Neuron (in vitro differentiated cells): Measurements from ENCODE around the gene EML4.

Experiments used
- H2AFZ ChIP-seq: one replicate; pipeline ENCODE4 v1.6.1; 2013; ENCODE audit warnings: low read depth, mild to moderate bottlenecking, inconsistent platforms, low read length, moderate library complexity
- H3K27me3 ChIP-seq: one replicate; pipeline ENCODE4 v1.6.1; 2013; ENCODE audit warnings: low read length; ENCODE audit not compliant: insufficient read depth
- H3K36me3 ChIP-seq: one replicate; pipeline ENCODE4 v1.6.1; 2013; ENCODE audit warnings: low read length; ENCODE audit not compliant: insufficient read depth
- H3K4me1 ChIP-seq: one replicate; pipeline ENCODE4 v1.6.1; 2013; ENCODE audit warnings: low read length; ENCODE audit not compliant: insufficient read depth
- H3K4me3 ChIP-seq: 2 replicates; pipeline ENCODE4 v1.5.1; 2013; ENCODE audit warnings: mild to moderate bottlenecking, low read length, moderate library complexity
- H3K9me3 ChIP-seq: one replicate; pipeline ENCODE4 v1.6.1; 2013; ENCODE audit warnings: low read length

The EML4 gene

DNA sequence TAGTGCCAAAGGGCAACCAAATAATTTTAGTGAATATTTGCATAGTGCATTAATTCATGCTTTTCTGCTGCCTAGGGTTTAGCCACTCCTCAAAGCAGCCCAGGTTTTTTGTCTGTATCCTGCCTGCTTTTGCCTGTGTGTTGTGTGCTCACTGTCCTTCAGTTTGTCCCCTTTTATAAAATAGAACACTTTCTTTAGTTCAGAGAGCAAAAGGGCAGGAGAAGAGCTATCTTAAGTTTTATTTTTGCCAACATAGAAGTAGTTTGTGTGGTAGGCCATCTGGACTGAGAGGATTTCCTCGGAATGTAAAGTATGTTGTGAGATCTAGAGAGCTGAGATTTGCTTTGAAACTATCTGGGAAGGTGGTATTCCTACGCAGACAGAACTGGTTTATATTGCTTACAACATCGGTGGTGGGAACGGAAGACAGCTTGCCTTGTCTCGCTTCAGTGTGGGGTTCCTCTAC is 64.9 kb downstream of the EML4 start:
- H3K4me3 ChIP-seq = no peak overlapping the region
- peaks cover 9% of the 10 kb centered on the region for H3K4me1 ChIP-seq
- H2AFZ ChIP-seq = no peak overlapping the region
- H3K9me3 ChIP-seq = no peaks in the 10 kb centered on the region
- no peaks in the 10 kb centered on the region for H3K27me3 ChIP-seq
- H3K36me3 ChIP-seq = no peaks in the 10 kb centered on the region

DNA sequence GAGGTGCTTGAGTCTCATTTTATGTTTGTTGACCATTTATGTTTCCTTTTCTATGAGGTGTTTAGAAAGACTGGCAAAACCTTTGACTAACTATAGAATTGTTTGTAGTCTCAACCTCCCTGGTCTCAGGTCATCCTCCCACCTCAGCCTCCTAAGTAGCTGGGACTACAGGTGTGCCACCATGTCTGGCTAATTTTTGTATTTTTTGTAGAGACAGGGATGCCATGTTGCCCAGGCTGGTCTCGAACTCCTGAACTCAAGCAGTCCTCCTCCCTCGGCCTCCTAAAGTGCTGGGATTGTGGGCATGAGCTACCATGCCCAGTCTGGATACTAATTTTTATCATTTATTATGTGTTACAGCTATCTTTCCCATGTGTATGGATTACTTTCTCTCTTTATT is 67.8 kb downstream of the EML4 start:
- Histone ChIP-seq H3K9me3 (no peaks in the 10 kb centered on the region), H3K4me3 (no peak overlapping the region), H3K27me3 (no peaks in the 10 kb centered on the region), H3K36me3 (no peaks in the 10 kb centered on the region), H3K4me1 (peaks cover 9% of the 10 kb centered on the region), H2AFZ (no peak overlapping the region)

DNA sequence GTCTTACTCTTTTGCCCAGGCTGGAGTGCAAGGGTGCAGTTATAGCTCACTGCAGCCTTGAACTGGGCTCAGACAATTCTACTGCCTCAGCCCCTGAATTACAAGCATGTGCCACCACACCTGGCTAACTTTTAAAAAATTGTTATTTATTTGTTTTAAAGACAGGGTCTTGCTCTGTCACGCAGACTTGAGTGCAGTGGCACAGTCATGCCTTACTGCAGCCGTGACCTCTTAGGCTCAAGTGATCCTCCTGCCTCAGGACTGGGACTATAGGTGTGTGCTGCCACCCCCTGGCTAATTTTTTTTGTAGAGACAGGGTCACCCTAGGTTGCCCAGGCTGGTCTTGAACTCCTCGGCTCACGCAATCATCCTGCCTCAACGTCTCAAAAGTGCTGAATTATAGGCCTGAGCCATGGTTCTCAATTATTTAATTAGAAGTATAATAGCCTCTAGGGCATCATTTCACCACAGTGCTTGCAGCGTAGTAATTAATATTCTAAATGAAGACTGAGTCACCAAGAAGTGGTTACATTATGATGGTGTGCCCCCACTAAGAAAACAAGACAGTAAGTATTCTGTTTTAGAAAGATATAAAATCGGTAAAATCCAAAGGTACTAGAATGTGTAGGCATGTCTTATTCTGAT is 69.6 kb downstream of the EML4 start:
- no peak overlapping the region for H3K4me3 ChIP-seq
- no peak overlapping the region for H2AFZ ChIP-seq
- no peaks in the 10 kb centered on the region for H3K9me3 ChIP-seq
- no peaks in the 10 kb centered on the region for H3K27me3 ChIP-seq
- H3K4me1 ChIP-seq = peaks cover 5% of the 10 kb centered on the region
- H3K36me3 ChIP-seq = no peaks in the 10 kb centered on the region

DNA sequence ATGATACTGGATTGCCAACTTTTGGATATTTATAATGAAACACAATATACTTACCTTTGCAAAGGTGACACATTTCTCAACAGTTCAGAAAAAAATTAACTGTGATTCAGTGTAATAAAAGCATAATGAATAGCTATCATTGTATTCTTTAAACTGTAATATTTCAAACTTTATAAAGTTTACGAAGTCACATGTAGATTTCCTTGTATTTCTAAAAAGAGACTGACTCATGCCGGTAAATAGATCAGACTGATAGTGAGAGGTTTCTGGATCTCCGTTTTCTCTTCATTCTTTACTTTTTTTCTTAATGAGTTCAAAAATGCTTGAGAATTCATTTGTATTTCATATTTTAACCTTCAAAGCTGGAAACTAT is 70.1 kb downstream of the EML4 start:
- Histone ChIP-seq H3K4me1 (peaks cover under 1% of the 10 kb centered on the region), H3K36me3 (no peaks in the 10 kb centered on the region), H3K27me3 (no peaks in the 10 kb centered on the region), H2AFZ (no peak overlapping the region), H3K4me3 (no peak overlapping the region), H3K9me3 (no peaks in the 10 kb centered on the region)

DNA sequence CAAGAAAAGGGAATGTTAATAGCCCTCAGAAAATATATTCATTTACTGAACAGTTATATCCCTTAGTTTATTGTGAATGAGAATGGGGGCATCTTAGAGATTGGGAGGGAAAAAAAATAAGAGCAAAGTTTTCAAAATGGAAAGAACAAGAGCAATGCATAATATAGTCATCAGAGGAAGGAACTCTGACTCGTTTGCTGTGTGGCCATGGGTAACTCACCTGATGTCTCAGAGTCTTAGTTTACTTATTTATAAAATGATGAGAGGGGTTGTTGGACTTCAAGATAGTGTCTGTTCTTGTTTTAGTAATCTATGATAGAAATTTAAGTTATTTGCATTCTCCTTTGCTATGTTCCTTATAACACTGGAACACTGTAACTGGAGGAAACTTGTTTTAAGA is 70.7 kb downstream of the EML4 start:
- Histone ChIP-seq H2AFZ (no peak overlapping the region), H3K4me3 (no peak overlapping the region)

DNA sequence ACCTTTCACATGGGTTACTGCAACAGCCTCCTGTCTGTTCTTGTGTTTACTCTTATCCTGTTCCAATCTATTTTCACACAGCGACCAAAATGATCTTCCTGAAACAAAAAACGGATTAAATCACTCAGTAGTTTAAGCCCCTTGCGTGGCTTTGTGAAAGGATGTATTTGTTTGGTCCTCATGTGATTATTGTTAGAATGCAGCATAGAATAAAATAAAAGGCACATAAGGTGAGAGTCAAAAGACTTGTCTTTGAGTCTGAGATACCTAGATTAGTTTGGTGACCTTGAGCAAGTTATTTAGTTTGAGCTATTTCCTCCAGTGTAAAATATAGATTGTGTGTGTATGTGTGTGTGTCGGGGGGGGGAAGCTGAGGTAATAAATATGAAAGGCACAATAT is 72.4 kb downstream of the EML4 start:
- peaks cover 7% of the 10 kb centered on the region for H3K36me3 ChIP-seq
- no peaks in the 10 kb centered on the region for H3K4me1 ChIP-seq
- no peaks in the 10 kb centered on the region for H3K27me3 ChIP-seq
- H3K9me3 ChIP-seq = no peaks in the 10 kb centered on the region
- no peak overlapping the region for H2AFZ ChIP-seq
- H3K4me3 ChIP-seq = no peak overlapping the region

More for the DNA sequence above, 70.7 kb downstream of the EML4 start:
- Histone ChIP-seq H3K27me3 (no peaks in the 10 kb centered on the region), H3K4me1 (no peaks in the 10 kb centered on the region), H3K9me3 (no peaks in the 10 kb centered on the region), H3K36me3 (no peaks in the 10 kb centered on the region)

DNA sequence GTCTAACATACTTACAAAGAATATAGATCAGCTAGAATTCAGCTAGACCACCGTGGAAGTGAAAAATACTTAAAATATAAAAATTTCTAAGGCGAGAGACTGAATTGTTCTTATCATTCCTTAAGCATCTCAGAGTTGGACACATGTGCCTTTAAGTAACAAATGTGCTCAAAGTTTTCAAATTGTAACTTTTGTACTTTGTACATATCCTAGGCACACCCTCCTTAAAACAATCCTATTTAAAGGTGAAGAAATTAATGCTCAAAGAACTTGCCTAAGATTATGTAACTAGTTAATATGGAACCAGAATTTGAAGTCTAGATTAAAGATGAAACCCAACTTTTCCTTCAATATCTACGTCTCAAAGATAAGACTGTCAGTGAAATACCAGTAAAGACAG is 74.1 kb downstream of the EML4 start:
- Histone ChIP-seq H3K36me3 (peaks cover 9% of the 10 kb centered on the region), H3K9me3 (no peaks in the 10 kb centered on the region), H2AFZ (no peak overlapping the region), H3K27me3 (no peaks in the 10 kb centered on the region), H3K4me3 (no peak overlapping the region), H3K4me1 (no peaks in the 10 kb centered on the region)

DNA sequence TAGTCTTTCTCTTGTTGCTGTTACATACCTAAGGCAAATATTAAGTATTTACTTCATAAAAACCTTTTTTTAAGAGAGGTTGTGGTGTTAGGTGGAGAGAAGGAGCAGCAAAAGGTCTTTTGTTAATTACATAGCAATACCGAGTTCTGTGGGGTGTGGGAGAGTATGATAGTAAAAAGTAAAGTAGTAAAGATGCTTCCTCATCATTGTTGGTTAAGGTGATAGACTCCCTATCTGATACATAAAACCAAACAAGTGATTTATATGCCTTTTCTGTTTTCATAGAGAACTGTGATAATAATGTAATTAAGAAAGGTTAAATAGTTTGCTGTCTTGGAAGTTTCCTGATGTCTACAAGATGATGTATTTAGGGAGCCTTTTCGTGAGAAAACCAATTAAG is 75.4 kb downstream of the EML4 start:
- Histone ChIP-seq H3K36me3 (peaks cover 12% of the 10 kb centered on the region), H3K4me3 (no peak overlapping the region), H3K9me3 (no peaks in the 10 kb centered on the region), H3K27me3 (no peaks in the 10 kb centered on the region), H3K4me1 (no peaks in the 10 kb centered on the region), H2AFZ (no peak overlapping the region)

DNA sequence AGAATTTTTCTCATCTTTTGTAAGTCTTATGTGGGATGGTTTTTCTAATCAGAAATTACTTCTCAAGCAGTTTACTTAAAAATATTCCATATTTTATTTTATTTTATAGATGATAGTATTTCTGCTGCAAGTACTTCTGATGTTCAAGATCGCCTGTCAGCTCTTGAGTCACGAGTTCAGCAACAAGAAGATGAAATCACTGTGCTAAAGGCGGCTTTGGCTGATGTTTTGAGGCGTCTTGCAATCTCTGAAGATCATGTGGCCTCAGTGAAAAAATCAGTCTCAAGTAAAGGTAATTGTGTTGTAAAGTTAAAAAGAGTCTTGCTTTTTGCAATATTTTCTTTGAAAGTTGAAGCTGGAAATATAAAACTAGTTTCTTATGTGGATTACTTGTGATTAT is 76.2 kb downstream of the EML4 start:
- Histone ChIP-seq H3K4me3 (no peak overlapping the region), H3K9me3 (no peaks in the 10 kb centered on the region), H3K27me3 (no peaks in the 10 kb centered on the region), H3K4me1 (no peaks in the 10 kb centered on the region), H3K36me3 (peaks cover 12% of the 10 kb centered on the region), H2AFZ (no peak overlapping the region)

DNA sequence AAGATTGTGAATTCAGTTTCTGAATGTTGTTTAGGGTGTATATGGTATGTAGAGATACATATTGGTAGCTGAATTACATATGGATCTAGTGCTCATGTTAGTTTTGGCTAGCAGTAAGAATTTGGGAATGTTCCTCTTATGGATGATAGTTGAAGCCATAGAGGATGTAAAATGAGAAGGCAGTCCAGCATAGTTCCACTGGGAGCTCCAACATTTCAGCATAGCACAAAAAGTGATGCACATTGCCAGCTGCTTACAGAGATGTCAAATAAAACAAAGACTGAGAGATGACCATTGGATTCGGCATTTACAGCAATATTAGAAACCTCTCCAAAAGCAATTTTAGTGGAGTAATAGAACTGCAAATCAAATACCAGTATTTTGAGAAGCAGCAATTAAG is 77.4 kb downstream of the EML4 start:
- Histone ChIP-seq H3K27me3 (no peaks in the 10 kb centered on the region), H3K36me3 (peaks cover 12% of the 10 kb centered on the region), H3K4me1 (peaks cover 1% of the 10 kb centered on the region), H3K9me3 (no peaks in the 10 kb centered on the region), H3K4me3 (no peak overlapping the region), H2AFZ (no peak overlapping the region)

DNA sequence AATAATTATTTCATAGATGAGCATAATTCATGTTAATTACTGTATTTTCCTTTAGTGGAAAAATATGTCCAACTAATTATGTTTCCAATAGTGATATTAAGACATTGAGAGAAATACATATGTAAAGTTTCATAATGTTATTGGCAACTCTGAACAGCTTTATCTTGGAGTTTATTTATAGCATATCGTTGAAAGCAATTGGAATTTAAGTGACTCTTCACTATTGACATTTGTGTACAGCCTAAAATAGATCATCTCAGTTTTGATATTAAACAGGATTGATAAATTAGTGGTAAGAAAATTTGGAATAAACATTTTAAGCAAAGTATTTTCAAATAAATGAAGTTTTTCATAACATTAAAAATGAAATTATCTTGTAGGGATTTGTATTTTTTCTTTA is 79.7 kb downstream of the EML4 start:
- Histone ChIP-seq H2AFZ (no peak overlapping the region), H3K4me1 (peaks cover 15% of the 10 kb centered on the region), H3K27me3 (no peaks in the 10 kb centered on the region), H3K9me3 (no peaks in the 10 kb centered on the region), H3K4me3 (no peak overlapping the region), H3K36me3 (peaks cover 12% of the 10 kb centered on the region)

DNA sequence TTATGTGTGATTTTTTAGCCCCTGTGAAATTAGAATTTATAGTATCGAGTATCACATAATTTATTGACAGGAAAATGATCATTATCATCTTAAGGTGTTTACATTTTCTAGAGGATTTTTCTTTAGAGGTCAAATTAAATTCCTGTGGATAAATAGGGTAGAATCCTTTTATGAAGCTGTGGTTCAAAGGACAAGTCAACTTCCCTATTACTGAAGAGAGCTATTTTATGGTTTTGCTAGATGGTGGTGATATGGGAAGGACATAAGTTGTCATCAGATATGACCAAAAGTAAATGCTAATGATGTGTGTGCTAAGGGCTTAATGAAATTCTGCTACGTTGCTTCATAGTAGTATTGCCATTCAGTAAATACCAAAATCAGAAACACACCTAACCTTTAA is 80.1 kb downstream of the EML4 start:
- Histone ChIP-seq H3K9me3 (no peaks in the 10 kb centered on the region), H3K4me3 (no peak overlapping the region), H3K27me3 (no peaks in the 10 kb centered on the region), H3K36me3 (peaks cover 12% of the 10 kb centered on the region), H3K4me1 (peaks cover 15% of the 10 kb centered on the region), H2AFZ (no peak overlapping the region)

DNA sequence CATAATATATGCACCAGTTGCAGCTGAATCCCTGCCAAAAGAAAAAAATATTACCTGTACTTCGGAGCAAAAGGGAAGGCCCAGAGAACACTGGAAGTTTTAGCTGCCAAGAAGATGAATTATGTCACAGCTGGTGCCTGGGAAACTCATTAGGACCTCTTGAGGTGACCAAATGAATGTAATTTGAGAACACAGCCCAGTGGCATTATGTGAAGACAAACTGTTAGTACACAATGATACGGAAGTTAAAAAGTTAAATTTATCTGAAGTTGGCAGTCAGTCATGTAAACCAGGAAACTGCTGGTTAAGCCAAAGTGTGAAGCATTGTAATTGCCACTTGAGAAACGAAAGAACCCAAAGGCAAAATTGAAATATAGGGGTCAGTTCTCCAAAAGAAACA is 80.7 kb downstream of the EML4 start:
- Histone ChIP-seq H3K36me3 (peaks cover 12% of the 10 kb centered on the region), H2AFZ (no peak overlapping the region), H3K4me3 (no peak overlapping the region), H3K4me1 (peaks cover 15% of the 10 kb centered on the region), H3K9me3 (no peaks in the 10 kb centered on the region), H3K27me3 (no peaks in the 10 kb centered on the region)

DNA sequence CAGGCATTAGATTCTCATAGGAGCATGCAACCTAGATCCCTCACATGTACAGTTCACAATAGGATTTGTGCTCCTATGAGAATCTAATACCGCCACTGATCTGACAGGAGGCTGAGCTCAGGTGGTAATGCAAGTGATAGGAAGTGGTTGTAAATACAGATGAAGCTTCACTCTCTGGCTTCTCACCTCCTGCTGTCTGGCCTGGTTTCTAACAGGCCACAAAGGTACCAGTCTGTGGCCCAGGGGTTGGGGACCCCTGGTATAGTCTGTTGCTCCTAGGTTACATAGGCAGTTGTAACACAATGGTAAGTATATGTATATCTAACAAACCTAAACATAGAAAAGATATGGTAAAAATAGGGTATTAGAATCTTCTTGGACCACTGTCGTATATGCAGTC is 81.8 kb downstream of the EML4 start:
- Histone ChIP-seq H2AFZ (no peak overlapping the region), H3K36me3 (peaks cover 10% of the 10 kb centered on the region), H3K9me3 (no peaks in the 10 kb centered on the region), H3K4me3 (no peak overlapping the region), H3K4me1 (peaks cover 15% of the 10 kb centered on the region), H3K27me3 (no peaks in the 10 kb centered on the region)
